AG09319 (cell line): ENCODE results near the gene CTBP1.

Source experiments
- DNase-seq: peaks from one replicate; pipeline ENCODE4 v3.0.0-alpha.2; 2010; ENCODE audit warnings: low read depth; ENCODE audit errors: extremely low read depth
- CTCF ChIP-seq: IDR thresholded peaks from 2 replicates; pipeline ENCODE4 v1.5.1; 2011; ENCODE audit warnings: low read depth, mild to moderate bottlenecking, inconsistent platforms, low read length, moderate library complexity

Gene CTBP1

DNA sequence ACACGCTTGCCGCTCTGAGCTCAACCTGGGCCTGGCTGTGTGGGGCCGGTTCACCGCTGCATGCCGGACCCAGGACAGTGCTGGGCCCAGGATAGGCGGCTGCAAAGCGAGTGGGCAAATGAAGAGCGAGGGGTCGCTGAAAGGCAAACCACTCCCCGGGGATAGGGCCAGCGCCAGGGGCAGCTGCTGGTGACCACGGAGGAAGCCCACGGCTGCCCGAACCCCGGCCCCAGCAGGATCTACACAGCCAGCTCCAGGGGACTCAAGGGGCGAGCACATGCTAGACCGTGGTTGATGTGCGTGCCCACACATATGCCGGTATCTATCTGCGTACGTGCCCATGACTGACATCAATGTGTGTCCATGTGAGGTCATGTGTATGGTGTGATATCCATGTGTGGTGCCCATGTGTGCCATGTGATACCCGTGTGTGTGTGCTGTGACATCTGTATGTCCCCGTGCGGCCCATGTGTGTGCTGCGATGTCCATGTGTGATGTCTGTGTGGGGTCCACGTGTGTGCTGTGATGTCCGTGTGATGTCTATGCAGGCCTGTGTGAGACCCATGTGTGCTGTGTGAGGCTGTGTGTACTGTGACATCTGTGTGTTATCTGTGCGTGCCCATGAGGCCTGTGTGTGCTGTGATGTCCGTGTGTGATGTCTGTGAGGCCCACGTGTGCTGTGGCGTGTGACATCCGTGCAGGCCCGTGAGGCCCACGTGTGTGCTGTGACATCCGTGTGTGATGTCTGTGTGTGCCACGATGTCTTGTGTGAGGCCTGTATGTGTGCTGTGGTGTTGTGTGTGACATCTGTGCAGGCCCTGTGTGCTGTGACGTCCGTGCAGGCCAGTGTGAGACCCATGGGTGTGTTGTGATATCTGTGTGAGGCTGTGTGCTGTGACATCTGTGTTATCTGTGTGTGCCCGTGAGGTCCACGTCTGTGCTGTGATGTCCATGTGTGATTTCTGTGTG, 24.8 kb downstream of the CTBP1 start:
- TF ChIP-seq CTCF, result no peak
- no peak for DNase-seq

GRCh38 chr4:1222938-1223690, 25.8 kb downstream of the CTBP1 start:
- DNase-seq, result no peak
- no peak for TF ChIP-seq CTCF

DNA sequence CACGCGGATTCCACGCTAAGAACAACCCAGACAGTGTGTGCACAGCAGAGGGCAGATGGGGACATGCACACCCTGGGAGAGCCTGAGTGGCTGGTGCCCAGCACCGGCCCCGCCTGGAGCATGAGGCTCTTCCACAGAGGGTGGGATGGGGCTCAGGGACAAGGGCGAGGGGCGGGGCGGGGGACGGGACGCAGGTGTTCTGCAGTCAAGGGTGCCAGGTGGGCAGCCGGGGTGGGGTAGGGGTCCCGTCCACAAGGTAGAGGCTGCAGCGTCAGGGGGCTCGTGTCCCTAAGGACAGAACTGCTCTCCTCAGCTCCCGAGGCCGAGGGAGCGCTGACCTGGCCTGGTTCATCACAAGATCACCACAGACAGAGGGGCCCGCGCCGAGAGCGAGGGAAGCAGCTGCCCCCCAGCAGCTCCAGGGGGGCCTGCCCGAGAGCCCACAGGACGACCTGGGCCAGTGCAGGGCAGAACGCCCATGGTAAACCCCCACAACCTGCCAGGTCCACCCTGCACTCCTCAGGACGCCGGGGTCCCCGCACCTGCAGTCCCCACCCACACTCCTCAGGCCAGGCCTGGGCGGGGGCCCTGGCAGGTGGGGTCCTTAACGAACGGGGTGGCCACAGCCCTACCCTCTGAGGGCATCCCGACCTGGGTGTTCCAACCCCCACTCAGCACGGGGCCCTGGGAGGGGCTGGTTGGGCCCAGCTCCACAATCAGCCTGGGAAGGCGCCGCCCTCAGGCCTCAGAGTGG, 26.7 kb downstream of the CTBP1 start:
- TF ChIP-seq CTCF, result no peak

GRCh38 chr4:1221155-1221870, 27.6 kb downstream of the CTBP1 start:
- DNase-seq, result no peak
- no peak for TF ChIP-seq CTCF

More for the DNA sequence above, 26.7 kb downstream of the CTBP1 start:
- DNase-seq, result no peak

DNA sequence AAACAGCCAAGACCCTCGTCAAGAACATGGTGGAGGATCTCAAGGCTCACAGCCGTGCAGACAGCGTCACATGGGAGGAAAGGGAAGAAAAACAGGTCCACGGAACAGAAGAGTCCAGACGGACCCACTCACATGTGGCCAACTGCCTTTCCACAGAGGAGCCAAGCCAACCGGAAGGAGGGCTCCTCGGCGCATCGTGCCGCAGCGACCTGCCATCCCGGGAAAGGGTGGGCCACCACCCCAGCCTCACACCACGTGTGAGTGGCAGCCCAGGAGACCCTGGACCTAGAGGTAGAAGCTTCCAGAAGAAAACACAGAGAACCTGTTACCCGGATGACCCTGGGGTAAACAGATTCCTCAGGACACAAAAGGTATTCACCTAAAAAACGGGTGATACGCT, 28.4 kb downstream of the CTBP1 start:
- no peak for TF ChIP-seq CTCF
- no peak for DNase-seq

DNA sequence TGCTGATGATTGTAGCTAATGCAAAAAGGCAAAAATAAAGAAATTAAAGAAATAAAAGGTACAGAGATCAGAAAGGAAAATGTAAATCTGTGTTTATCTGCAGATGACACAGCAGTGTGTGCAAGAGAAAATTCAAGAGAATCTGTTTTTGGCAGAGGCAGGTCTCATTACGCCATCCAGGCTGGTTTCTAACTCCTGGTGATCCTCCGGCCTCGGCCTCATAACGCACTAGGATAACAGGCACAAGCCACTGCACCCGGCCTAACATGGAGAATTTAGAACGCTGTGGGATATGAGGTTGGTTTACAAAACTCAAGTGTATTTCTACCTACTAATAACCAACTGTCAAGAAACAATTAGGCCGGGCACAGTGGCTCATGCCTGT, 29.4 kb downstream of the CTBP1 start:
- no peak for TF ChIP-seq CTCF
- DNase-seq, result no peak
